ENCODE results near the gene MAD1L1.
"Not testable (repeated sequence)": the region's sequence is repeated elsewhere in the genome, so short reads cannot be mapped to it uniquely, and the experiment has no call there.

MAD1L1 gene

GRCh38 chr7:2170576-2171521, 61.9 kb downstream of the MAD1L1 start:
- no peak for DNase-seq

GRCh38 chr7:2169923-2170575, 62.7 kb downstream of the MAD1L1 start:
- DNase-seq: no peak

- DNase-seq: no peak
Observed at GRCh38 chr7:2168615-2169311, 64.0 kb downstream of the MAD1L1 start.

- DNase-seq: no peak
Observed at GRCh38 chr7:2166625-2167280, 66.0 kb downstream of the MAD1L1 start.

GRCh38 chr7:2165610-2166594, 66.8 kb downstream of the MAD1L1 start:
- no peak for DNase-seq

GRCh38 chr7:2165239-2165609, 67.5 kb downstream of the MAD1L1 start:
- no peak for DNase-seq

- DNase-seq: no peak
Observed at GRCh38 chr7:2164646-2165045, 68.1 kb downstream of the MAD1L1 start.

- no peak for DNase-seq
Observed at GRCh38 chr7:2163600-2164555, 68.9 kb downstream of the MAD1L1 start.

- no peak for DNase-seq
Observed at GRCh38 chr7:2162959-2163358, 69.8 kb downstream of the MAD1L1 start.

- not testable (repeated sequence) for DNase-seq
Observed at GRCh38 chr7:2162004-2162902, 70.5 kb downstream of the MAD1L1 start.

GRCh38 chr7:2159176-2159520, 73.6 kb downstream of the MAD1L1 start:
- no peak for DNase-seq

GRCh38 chr7:2158331-2159175, 74.2 kb downstream of the MAD1L1 start:
- no peak for DNase-seq

GRCh38 chr7:2157473-2158279, 75.1 kb downstream of the MAD1L1 start:
- DNase-seq: no peak

GRCh38 chr7:2156756-2157472, 75.8 kb downstream of the MAD1L1 start:
- DNase-seq: no peak

- DNase-seq: no peak
Observed at GRCh38 chr7:2154831-2155230, 77.9 kb downstream of the MAD1L1 start.

GRCh38 chr7:2154121-2154520, 78.6 kb downstream of the MAD1L1 start:
- no peak for DNase-seq

- DNase-seq: no peak
Observed at GRCh38 chr7:2152646-2153045, 80.1 kb downstream of the MAD1L1 start.

All from stimulated activated naive CD4-positive, alpha-beta T cell treated with Interleukin-2 at 50 U/mL for 16 hours (primary cell).